K562 (cell line): ENCODE results near the gene KDM4C. TPM values are rescaled to one million over a fixed set of nuclear protein-coding genes. Genes with fewer than 3 reads are reported as not detected.
A peak's percentile ranks its signal among the peaks of the same experiment; 100 is the strongest.

Experiments used
- ATAC-seq: fragments of 200-7000 bp; cut with Tn5 transposase; 3 replicates; pipeline ENCODE4 v1.9.1; 2020; ENCODE audit warnings: moderate library complexity
- BruUV-seq: library from RNA; stranded (reverse); fragments of 400-500 nt; replicated peaks from 2 replicates; lab custom pipeline; 2021; lab: Mats Ljungman, UMichigan
- CTCF ChIA-PET: fragments of 300-600 bp; formaldehyde crosslinking; extraction: SDS; loops from one replicate; lab custom pipeline; 2021; ENCODE audit warnings: low intra/inter-chr PET ratio; lab: Yijun Ruan, JAX
- POLR2A ChIA-PET: fragments of 300-600, 350-650 bp; sonication (Branson Sonifier 250); formaldehyde crosslinking; extraction: SDS; loops from one replicate; lab custom pipeline; 2021; ENCODE audit warnings: antibody characterized with exemption, inconsistent platforms; lab: Yijun Ruan, JAX
- DNase-seq, 4 experiments: peaks; one replicate each; pipeline versions ENCODE4 v3.0.0 to v3.0.0-alpha.2; 2011 to 2018; ENCODE audit warnings: low spot score in 3 of 4, mixed read lengths in 3 of 4; ENCODE audit errors: extremely low read depth in 1 of 4
- FAIRE-seq: peaks from 2 replicates; lab custom pipeline; 2011; peaks lifted over from hg19 to GRCh38; lab: Jason Lieb, UNC
- H2AFZ ChIP-seq: 2 replicates; pipeline ENCODE4 v1.6.0; 2011; ENCODE audit warnings: low read depth, low read length, control low read depth, inconsistent platforms
- H3K27ac ChIP-seq: fragments of 200-600 bp; 3 replicates; pipeline ENCODE4 v1.8.0; 2011; ENCODE audit warnings: low read depth, mild to moderate bottlenecking, control low read depth, inconsistent platforms, low read length, moderate library complexity, mixed read lengths; ENCODE audit errors: extremely low read depth
- H3K27me3 ChIP-seq, 2 experiments: fragments of 300-600 bp in 1 of 2; 2 replicates in 1 of 2; 3 replicates in 1 of 2; pipeline versions ENCODE4 v1.6.0 to v1.8.0; 2011; ENCODE audit warnings: inconsistent platforms in 2 of 2, low read length in 2 of 2, mild to moderate bottlenecking in 1 of 2, mixed read lengths in 1 of 2, moderate library complexity in 1 of 2; ENCODE audit not compliant: control insufficient read depth in 2 of 2, insufficient read depth in 2 of 2
- H3K36me3 ChIP-seq: fragments of 300-600 bp; 3 replicates; pipeline ENCODE4 v1.8.0; 2011; ENCODE audit warnings: mild to moderate bottlenecking, low read length, inconsistent platforms; ENCODE audit not compliant: control insufficient read depth, insufficient read depth
- H3K4me1 ChIP-seq, 2 experiments: fragments of 200-600 bp in 1 of 2; replicated peaks in 1 of 2; 2 replicates in 1 of 2; 3 replicates in 1 of 2; pipeline versions ENCODE4 v1.5.1 to v1.8.0; 2011; ENCODE audit warnings: inconsistent platforms in 2 of 2, low read length in 2 of 2, mild to moderate bottlenecking in 1 of 2, mixed read lengths in 1 of 2, moderate library complexity in 1 of 2; ENCODE audit not compliant: control insufficient read depth in 2 of 2, insufficient read depth in 2 of 2
- H3K4me2 ChIP-seq: 2 replicates; pipeline ENCODE4 v1.6.1; 2011; ENCODE audit warnings: low read length, control low read depth, inconsistent platforms, mixed read lengths; ENCODE audit not compliant: insufficient read depth
- H3K4me3 ChIP-seq: fragments of 200-600 bp; sonication (generic), shearing (Covaris generic); 2 replicates; pipeline ENCODE4 v1.5.1; 2016; ENCODE audit warnings: control low read depth, inconsistent platforms
- H3K79me2 ChIP-seq: fragments of 200-600 bp; 3 replicates; pipeline ENCODE4 v1.8.0; 2011; ENCODE audit warnings: low read length, inconsistent platforms; ENCODE audit not compliant: control insufficient read depth, insufficient read depth
- H3K9ac ChIP-seq, 2 experiments: 2 replicates each; pipeline versions ENCODE4 v1.6.0 to v1.6.1; 2011; ENCODE audit warnings: low read depth in 2 of 2, low read length in 2 of 2, control low read depth in 1 of 2, inconsistent platforms in 1 of 2, mild to moderate bottlenecking in 1 of 2, mixed read lengths in 1 of 2; ENCODE audit not compliant: insufficient read depth in 1 of 2
- H3K9me1 ChIP-seq: one replicate; pipeline ENCODE4 v1.6.0; 2011; ENCODE audit warnings: inconsistent platforms, mild to moderate bottlenecking, low read length, moderate library complexity; ENCODE audit not compliant: control insufficient read depth, insufficient read depth
- H3K9me3 ChIP-seq: replicated peaks from 2 replicates; pipeline ENCODE4 v1.5.1; 2011; ENCODE audit warnings: low read depth, low read length, inconsistent platforms; ENCODE audit not compliant: control insufficient read depth, insufficient read depth
- H4K20me1 ChIP-seq: replicated peaks from 2 replicates; pipeline ENCODE4 v1.6.1; 2011; ENCODE audit warnings: low read length, inconsistent platforms, mixed read lengths; ENCODE audit not compliant: control insufficient read depth, insufficient read depth
- ELF1 ChIP-seq: fragments of 200-800 bp; sonication (Bioruptor generic); IDR thresholded peaks from 2 replicates; pipeline ENCODE4 v1.6.1; 2016; ENCODE audit warnings: missing genetic modification characterization, missing compliant biosample characterization
- TFE3 ChIP-seq: fragments of 450-650 bp; formaldehyde crosslinking; IDR thresholded peaks from 2 replicates; pipeline ENCODE4 v1.4.0; 2020; ENCODE audit warnings: mild to moderate bottlenecking, mixed read lengths
- WGBS: fragments of 100-300 bp; shearing (Covaris generic); methylation state at CpG from one replicate; pipeline ENCODE4 v1.1.6; 2016; ENCODE audit warnings: low coverage, mixed read lengths; ENCODE audit not compliant: insufficient coverage; ENCODE audit errors: missing lambda C conversion rate; 5-methylcytosine and 5-hydroxymethylcytosine counted together
- in situ Hi-C: fragments of 300-500 bp; cut with MboI; formaldehyde crosslinking; loops from 4 replicates; pipeline ENCODE4 v1.15.0; 2018; ENCODE audit warnings: inconsistent platforms, mixed read lengths
- intact Hi-C: fragments of 100-400 bp; cut with micrococcal nuclease; formaldehyde crosslinking; loops from 2 replicates; pipeline ENCODE4 v1.14.2; 2022
- polyA plus RNA-seq, 8 experiments: library from polyadenylated mRNA; depleted of rRNA in 4 of 8; stranded (reverse) in 5 of 8; unstranded in 3 of 8; fragments of >200 nt; fragmentation: Nextera tagmentation in 2 of 8; fragmentation: Illumina TruSeq in 1 of 8; extraction: Ambion mirVana in 2 of 8; extraction: Trizol in 1 of 8; gene quantifications; 2 replicates each; pipeline versions ENCODE4 v1.2.1 to v1.2.3, GENCODE V29; 2011 to 2014; ENCODE audit warnings: inconsistent platforms in 1 of 8, missing spikeins in 1 of 8
- total RNA-seq, 7 experiments: library from RNA; depleted of rRNA in 6 of 7; stranded (reverse); fragments of >200 nt in 6 of 7; fragmentation: Illumina TruSeq in 2 of 7; extraction: Trizol in 2 of 7; gene quantifications; 2 replicates each; pipeline versions ENCODE4 v1.2.1 to v1.2.3, GENCODE V29; 2011 to 2021; ENCODE audit warnings: low replicate concordance in 1 of 7

The KDM4C gene
- total and polyA plus RNA-seq, 9 of the 15 experiments (the other 6 are each of a cell fraction or from before 2014, with no cell fraction given), result 5.4 to 17.0 (median 12.6) TPM

GRCh38 chr9:7169717-7170389 is 412.1 kb downstream of the KDM4C start:
- no peak overlapping the region for H3K4me2 ChIP-seq
- H2AFZ ChIP-seq, result no peak overlapping the region
- POLR2A ChIA-PET, result no interaction called here
- peak; percentile 56 for TF ChIP-seq TFE3 (CRISPR knock-in tag)
- TF ChIP-seq ELF1 (tag), result no peak
- no peaks in the 10 kb centered on the region; the same call in 2 of the 3 replicates for H3K36me3 ChIP-seq
- intact Hi-C loops, result loop anchor here (5.0 kb wide), 1 partner anchor 118 kb away; no protein-coding TSS in a partner anchor
- H3K27me3 ChIP-seq, result no peaks in the 10 kb centered on the region
- no peak overlapping the region for H3K4me3 ChIP-seq
- ATAC-seq, result no peak
- no peak for FAIRE-seq
- peaks cover 0 to 22% of the 10 kb centered on the region in 2 experiments; a peak in 3 of 5 replicates for H3K4me1 ChIP-seq
- H3K9ac ChIP-seq, result no peak overlapping the region
- H3K9me1 ChIP-seq, result no peaks in the 10 kb centered on the region
- DNase-seq, result no peak
- CTCF ChIA-PET, result no interaction called here
- no peaks in the 10 kb centered on the region for H3K9me3 ChIP-seq
- no peaks in the 10 kb centered on the region for H3K79me2 ChIP-seq
- 90% methylated on average over 2 of the region's 3 CpGs for WGBS
- in situ Hi-C loops, result no loop called here
- BruUV-seq, result no TSS peak
- no peaks in the 10 kb centered on the region for H4K20me1 ChIP-seq
- H3K27ac ChIP-seq, result no peak overlapping the region
